A673 (cell line): Measurements from ENCODE around the gene ATF4. TPM values are rescaled to one million over a fixed set of nuclear protein-coding genes. Genes with fewer than 3 reads are reported as not detected.

ENCODE experiments used
- BruUV-seq: library from RNA; stranded (reverse); fragments of 400-500 nt; replicated peaks from 2 replicates; lab custom pipeline; 2021; lab: Mats Ljungman, UMichigan
- CTCF ChIA-PET: fragments of 300-600 bp; sonication (Branson Sonifier 250); formaldehyde crosslinking; loops from one replicate; lab custom pipeline; 2022; ENCODE audit warnings: antibody characterized with exemption; lab: Charles Lee
- POLR2A ChIA-PET: fragments of 300-600 bp; sonication (Branson Sonifier 250); formaldehyde crosslinking; loops from one replicate; lab custom pipeline; 2022; ENCODE audit warnings: antibody characterized with exemption; ENCODE audit not compliant: low non-redundant PET; lab: Charles Lee
- DNase-seq: peaks from one replicate; pipeline ENCODE4 v3.0.0-alpha.2; 2015; ENCODE audit warnings: low spot score
- H3K27ac ChIP-seq: fragments of 200-600 bp; sonication (generic); 2 replicates; pipeline ENCODE4 v1.5.1; 2016; ENCODE audit warnings: mixed run types, low read depth, mild to moderate bottlenecking, mixed read lengths, antibody characterized with exemption, low read length; ENCODE audit not compliant: poor library complexity, severe bottlenecking
- H3K27me3 ChIP-seq: fragments of 200-600 bp; sonication (generic); replicated peaks from 2 replicates; pipeline ENCODE4 v1.6.1; 2017; ENCODE audit warnings: mixed run types, low read depth, mild to moderate bottlenecking, mixed read lengths, antibody characterized with exemption, low read length; ENCODE audit not compliant: insufficient read depth, poor library complexity
- H3K36me3 ChIP-seq: fragments of 200-600 bp; sonication (generic); 2 replicates; pipeline ENCODE4 v1.6.1; 2016; ENCODE audit warnings: mixed run types, mild to moderate bottlenecking, mixed read lengths, antibody characterized with exemption, low read length; ENCODE audit not compliant: insufficient read depth, poor library complexity, severe bottlenecking
- H3K4me1 ChIP-seq: fragments of 200-600 bp; sonication (generic); 2 replicates; pipeline ENCODE4 v1.6.1; 2017; ENCODE audit warnings: mixed run types, mild to moderate bottlenecking, mixed read lengths, antibody characterized with exemption, low read length; ENCODE audit not compliant: insufficient read depth, poor library complexity, severe bottlenecking
- H3K4me3 ChIP-seq: fragments of 200-600 bp; sonication (generic); 2 replicates; pipeline ENCODE4 v1.5.1; 2016; ENCODE audit warnings: low read depth, mixed run types, mild to moderate bottlenecking, mixed read lengths, low read length; ENCODE audit not compliant: poor library complexity, severe bottlenecking
- H3K9me3 ChIP-seq: fragments of 200-600 bp; sonication (generic); 2 replicates; pipeline ENCODE4 v1.6.1; 2016; ENCODE audit warnings: mixed run types, low read depth, mild to moderate bottlenecking, mixed read lengths, antibody characterized with exemption, low read length; ENCODE audit not compliant: poor library complexity, severe bottlenecking
- CTCF ChIP-seq: fragments of 300-800, 200-600 bp; sonication (generic); conservative IDR thresholded peaks from 2 replicates; pipeline ENCODE4 v1.5.1; 2017; ENCODE audit warnings: low read depth, mild to moderate bottlenecking, antibody characterized with exemption, low read length, moderate library complexity, mixed read lengths
- EZH2 ChIP-seq: fragments of 200-600 bp; sonication (generic); IDR thresholded peaks from 2 replicates; pipeline ENCODE4 v1.6.1; 2017; ENCODE audit warnings: borderline replicate concordance, low read depth, mild to moderate bottlenecking, mixed read lengths, antibody characterized with exemption, low read length; ENCODE audit not compliant: poor library complexity, severe bottlenecking
- intact Hi-C: fragments of 100-400 bp; cut with micrococcal nuclease; formaldehyde crosslinking; loops from one replicate; pipeline ENCODE4 v1.10.0; 2022; ENCODE audit not compliant: unreplicated experiment
- total RNA-seq: library from RNA; stranded (reverse); gene quantifications from 2 replicates; pipeline ENCODE4 v1.2.3, GENCODE V29; 2021

The ATF4 gene
- total RNA-seq, 1 experiment from 2014 or later = 476 TPM

- POLR2A ChIA-PET = no interaction called here
- intact Hi-C loops = no loop called here
- no TSS peak for BruUV-seq
- Histone ChIP-seq H3K27ac (no peak overlapping the region), H3K4me3 (no peak overlapping the region), H3K36me3 (no peaks in the 10 kb centered on the region), H3K4me1 (no peaks in the 10 kb centered on the region), H3K9me3 (no peaks in the 10 kb centered on the region), H3K27me3 (no peaks in the 10 kb centered on the region)
- CTCF ChIA-PET = no interaction called here
- DNase-seq = no peak
- TF ChIP-seq CTCF (no peak), EZH2 (no peak)
These were observed 39.8 kb upstream of the ATF4 start for GRCh38 chr22:39480557-39480956.

DNA sequence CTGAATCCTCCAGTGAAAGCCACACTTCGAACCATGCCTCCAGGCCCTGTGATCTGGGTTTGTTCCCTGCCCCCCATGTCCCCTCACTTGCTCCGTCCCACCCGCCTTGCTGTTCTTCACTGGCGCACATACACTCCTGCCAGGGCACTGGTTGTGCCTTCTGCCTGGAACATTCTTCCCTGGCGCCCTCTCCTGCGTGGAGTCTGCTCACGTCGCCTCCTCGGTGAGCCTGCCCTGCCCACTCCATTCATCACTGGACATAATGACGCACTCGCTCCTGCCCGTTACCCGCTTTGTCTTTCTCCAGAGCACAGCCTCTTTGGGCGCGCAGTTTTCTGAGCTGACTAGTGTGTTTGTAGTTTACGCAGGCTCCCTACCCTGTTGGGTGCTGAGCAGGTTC is 39.3 kb upstream of the ATF4 start:
- BruUV-seq = no TSS peak
- intact Hi-C loops = no loop called here

GRCh38 chr22:39481595-39481994 is 38.8 kb upstream of the ATF4 start:
- Histone ChIP-seq H3K27me3 (no peaks in the 10 kb centered on the region), H3K9me3 (no peaks in the 10 kb centered on the region), H3K27ac (no peak overlapping the region), H3K36me3 (no peaks in the 10 kb centered on the region), H3K4me1 (no peaks in the 10 kb centered on the region), H3K4me3 (no peak overlapping the region)
- intact Hi-C loops = no loop called here
- no TSS peak for BruUV-seq
- TF ChIP-seq CTCF (no peak), EZH2 (no peak)
- ChIA-PET POLR2A (no interaction called here), CTCF (no interaction called here)
- no peak for DNase-seq

More for the DNA sequence above, 39.3 kb upstream of the ATF4 start:
- no peaks in the 10 kb centered on the region for H3K36me3 ChIP-seq
- CTCF ChIA-PET = no interaction called here
- no peak overlapping the region for H3K4me3 ChIP-seq
- H3K4me1 ChIP-seq = no peaks in the 10 kb centered on the region
- DNase-seq = no peak
- POLR2A ChIA-PET = no interaction called here
- H3K27ac ChIP-seq = no peak overlapping the region
- H3K9me3 ChIP-seq = no peaks in the 10 kb centered on the region
- no peaks in the 10 kb centered on the region for H3K27me3 ChIP-seq
- TF ChIP-seq EZH2 (no peak), CTCF (no peak)
